GM19468 (cell line): Measurements from ENCODE around the gene CCP110.
A peak's percentile ranks its signal among the peaks of the same experiment; 100 is the strongest.
"Not testable (repeated sequence)": the region's sequence is repeated elsewhere in the genome, so short reads cannot be mapped to it uniquely, and the experiment has no call there.

Experiments used
- ATAC-seq: cut with Tn5 transposase; IDR thresholded peaks from one replicate; pipeline ENCODE4 v1.9.1; 2021; ENCODE audit warnings: mild to moderate bottlenecking, moderate library complexity, moderate number of reproducible peaks; ENCODE audit not compliant: unreplicated experiment; ENCODE audit errors: extremely low read depth

The CCP110 gene

DNA sequence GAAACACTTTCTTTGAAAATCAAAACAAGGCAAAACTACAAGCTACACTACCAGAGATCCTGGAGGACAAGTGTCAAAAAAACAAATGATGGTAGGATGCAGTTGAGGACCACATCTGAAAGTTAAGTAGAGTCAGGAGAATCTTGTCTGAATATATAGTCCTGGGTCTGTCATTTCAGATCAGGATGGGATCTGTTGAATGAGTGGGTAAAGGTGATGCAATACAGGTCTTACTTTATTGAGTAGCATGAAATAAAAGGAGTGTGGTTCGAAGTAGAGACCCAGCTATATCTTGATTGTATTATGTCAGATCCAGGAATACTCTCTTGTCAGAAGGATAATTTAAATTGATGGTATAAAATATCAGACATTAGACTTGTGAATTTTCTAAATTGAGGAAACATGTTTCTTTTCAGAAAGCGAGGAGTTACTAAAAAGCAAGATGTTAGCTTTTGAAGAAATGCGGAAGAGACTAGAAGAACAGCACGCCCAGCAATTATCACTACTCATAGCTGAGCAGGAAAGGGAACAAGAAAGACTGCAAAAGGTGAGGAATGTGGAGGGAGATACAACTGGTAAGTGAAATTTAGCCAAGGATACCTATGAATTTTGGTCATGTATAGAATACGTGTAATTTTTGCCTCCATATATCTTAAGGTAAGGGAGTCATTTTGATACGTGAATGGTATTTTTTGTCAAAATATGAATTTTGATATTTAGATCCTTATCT lies 16.7 kb downstream of the CCP110 start:
- ATAC-seq, result no peak

DNA sequence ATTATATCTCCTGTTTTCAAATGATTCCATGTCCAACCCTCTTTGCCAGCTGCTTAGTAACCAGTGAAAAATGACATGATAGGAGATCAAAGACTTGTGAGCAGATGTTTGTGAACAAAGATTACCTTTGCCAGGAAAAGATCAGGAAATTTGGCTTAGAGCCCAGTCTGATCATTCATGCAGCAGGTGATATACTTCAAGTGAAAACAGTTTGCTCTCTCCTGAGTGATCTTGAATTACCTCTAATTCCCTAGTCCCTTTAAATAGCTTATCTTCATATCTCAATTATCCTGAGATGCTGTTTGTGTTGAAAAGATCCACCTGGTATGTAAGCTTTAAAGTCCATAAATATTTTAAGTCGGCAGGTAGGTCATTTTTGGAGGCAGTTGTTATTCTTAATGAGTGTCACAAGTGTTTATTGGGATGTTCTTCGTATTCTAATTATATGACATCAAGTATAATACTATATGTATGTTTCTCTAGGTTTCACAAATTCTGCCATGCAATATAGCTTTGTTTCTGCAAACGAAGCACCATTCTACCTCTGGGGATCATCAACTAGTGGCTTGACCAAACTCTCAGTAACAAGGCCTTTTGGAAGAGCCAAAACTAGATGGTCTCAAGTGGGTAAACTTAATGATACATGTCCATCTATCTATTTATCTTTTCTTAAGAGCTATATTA lies 18.5 kb downstream of the CCP110 start:
- no peak for ATAC-seq

DNA sequence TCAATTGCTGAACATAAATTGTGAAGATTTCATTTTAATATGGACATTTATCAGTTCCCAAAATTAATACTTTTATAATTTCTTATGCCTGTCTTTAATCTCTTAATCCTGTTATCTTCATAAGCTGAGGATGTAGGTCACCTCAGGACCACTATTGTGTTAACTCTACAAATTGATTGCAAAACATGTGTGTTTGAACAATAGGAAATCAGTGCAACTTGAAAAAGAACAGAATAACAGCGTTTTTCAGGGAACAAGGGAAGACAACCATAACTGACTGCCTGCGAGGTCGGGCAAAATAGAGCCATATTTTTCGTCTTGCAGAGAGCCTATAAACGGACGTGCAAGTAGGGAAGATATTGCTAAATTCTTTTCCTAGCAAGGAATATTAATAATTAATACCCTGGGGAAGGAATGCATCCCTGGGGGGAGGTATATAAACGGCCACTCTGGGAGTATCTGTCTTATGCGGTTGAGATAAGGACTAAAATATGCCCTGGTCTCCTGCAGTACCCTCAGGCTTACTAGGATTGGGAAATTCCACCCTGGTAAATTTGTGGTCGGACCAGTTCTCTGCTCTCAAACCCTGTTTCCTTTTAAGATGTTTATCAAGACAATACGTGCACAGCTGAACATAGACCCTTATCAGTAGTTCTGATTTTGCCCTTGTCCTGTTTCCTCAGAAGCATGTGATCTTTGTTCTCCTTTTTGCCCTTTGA lies 19.7 kb downstream of the CCP110 start:
- ATAC-seq, result not testable (repeated sequence)

DNA sequence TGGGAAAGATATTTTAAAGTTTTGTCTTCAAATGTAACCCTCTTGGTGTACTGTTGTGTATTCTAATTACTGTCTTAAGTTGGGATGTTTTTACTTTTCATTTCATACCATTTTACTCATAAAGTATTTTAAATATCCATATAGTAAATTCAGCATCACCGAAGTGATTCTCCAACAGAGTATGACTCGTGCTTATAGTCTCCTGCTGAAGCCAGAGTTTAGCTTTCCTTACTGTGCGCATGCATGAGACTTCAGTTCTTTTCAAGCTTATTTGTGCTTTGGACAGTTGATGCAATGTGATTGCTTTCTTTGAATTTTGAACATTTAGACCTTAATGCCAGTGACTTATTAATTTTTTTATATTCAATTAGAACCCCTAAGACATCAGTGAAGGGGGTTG lies 24.4 kb downstream of the CCP110 start:
- no peak for ATAC-seq

DNA sequence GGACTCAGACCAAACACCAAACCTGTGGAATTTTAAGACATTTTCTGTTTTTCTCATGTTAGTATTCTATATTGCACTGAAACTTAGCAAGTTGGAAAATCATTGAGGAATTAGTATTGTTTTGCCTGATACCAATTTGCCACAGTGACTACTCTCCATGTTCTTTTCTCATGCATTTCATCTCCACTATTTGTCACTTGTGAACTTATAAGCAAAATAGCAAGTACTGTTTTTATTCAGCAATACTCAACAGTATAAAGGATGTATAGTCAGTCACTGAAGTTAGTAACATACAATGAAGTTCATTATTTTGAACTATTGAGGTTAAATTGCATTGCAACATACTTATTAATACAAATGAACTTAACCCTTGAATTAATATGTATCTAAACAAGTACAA lies 25.9 kb downstream of the CCP110 start:
- no peak for ATAC-seq

DNA sequence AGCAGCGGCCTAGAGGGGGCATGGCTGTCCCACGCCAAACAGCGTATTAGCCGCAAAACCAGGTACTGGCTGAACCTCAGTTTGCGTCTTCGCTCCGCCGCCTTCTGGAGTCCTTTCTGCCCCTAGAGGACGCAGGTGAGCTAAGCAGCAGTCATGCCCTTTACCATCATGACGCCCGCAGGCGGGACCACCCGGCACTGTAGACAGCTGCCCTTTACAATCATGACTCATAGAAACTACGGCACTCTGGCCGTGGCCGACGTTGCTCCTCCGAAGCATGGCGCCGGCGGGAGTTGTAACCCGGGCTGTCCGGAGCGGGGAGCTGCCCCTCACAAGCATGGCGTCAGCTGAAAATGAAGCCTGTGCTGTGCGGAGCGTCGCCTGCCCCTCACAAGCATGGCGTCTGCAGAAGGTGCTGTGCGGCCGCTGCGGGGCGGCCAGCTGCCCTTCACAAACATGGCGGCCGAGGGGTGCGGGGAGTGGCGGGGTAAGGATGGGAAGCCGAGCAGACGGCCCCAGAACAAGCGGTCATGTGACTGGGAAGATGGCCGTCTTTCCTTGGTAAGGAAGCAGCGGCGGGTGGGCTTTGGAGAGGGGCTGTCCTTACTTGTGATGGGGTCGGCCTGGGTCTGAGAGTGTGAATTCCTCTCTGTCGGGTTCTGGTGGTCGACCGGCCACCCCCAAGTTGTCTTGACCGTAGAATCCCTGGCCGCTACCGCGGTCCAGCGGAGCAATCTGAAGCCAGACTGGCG lies 31.6 kb downstream of the CCP110 start, which contains the start of gene VPS35L:
Gene VPS35L (plus strand): TSS at position 518 of the 752 bp plus-strand sequence. CDS start 27 bp downstream, at position 545.
- ATAC-seq, result peak; percentile 94

DNA sequence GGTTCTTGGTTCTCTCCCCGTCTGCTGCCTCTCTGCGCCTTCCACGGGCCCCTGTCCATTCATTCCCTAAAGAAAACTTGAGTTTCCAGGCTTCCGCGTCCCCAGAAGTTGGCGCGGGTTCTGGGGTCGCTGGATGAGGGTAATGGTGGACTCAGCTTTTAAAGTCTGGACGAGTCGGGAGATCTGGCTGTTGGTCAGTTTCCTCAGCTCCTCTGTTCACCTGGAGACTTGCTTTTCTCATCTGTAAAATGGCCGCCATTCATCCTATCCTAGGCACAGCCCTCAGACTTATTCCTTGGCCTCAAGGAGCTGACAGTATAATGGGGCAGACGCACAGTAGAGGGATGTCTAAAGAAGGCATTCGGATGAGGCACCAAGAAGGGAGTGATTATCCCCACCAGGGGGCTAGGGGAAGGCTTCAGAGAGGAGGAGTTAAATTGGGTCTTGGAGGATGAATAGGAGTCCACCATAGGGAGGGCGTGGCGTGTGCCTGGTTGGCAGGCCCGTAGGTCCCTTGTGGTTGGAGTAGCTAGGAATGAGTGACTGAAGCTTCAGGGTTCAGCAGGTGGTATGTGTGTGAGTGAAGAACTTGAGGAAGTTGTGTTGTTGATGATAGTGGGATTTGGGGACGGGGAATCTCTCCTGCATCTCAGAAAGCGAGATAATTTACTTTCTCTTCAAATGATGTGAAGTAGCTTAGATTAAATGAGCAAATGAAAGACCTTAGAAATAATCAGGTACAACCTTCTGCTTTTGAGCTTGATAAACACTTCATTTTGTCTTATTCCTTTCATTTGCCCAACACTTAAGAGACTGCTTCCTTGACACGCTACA lies 32.4 kb downstream of the CCP110 start:
- no peak for ATAC-seq

DNA sequence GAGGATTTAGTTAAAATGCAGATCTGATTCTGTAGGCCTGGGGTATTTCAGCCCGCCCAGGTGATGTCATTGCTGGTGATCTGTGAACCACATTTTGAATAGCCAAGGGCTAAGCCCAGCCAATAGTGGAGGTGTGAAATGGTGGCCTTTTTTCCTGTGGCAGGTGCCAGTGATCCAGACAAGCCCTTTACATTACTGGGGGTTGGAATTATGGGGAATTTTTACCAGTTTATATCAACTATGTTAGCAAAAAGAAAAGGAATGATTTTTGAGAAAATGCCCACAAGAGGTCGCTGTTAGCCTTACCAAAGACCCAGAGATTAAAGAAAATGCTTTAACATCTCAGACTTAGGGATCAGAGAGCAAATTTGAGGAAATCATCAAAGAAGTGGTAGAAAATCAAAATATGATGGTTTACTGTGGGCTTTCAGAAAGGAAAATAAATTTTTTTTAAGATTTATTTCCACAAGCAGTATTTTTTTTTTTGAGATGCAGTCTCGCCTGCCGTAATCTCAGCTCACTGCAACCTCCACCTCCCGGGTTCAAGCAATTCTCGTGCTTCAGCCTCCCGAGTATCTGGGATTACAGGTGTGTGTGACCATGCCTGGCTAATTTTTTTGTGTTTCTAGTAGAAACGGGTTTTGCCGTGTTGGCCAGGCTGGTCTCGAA lies 35.6 kb downstream of the CCP110 start:
- no peak for ATAC-seq

DNA sequence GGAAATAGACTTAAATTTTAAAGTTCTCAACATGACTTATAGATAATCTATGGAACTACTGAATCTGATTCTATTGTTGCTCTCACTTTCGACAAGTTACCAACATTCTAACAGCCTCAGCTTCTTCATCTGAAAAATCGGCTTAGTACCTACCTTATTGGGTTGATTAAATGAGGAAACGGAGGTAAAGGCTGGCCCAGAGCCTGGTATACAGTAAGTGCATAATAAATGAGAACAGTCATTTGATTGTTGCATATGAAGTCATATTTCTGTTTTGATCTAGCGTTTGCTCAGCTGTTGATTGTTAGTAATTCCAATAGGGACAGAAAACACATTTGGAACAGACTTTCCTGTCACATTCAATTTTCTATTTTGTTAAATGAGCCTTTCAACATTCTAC lies 36.3 kb downstream of the CCP110 start:
- no peak for ATAC-seq

DNA sequence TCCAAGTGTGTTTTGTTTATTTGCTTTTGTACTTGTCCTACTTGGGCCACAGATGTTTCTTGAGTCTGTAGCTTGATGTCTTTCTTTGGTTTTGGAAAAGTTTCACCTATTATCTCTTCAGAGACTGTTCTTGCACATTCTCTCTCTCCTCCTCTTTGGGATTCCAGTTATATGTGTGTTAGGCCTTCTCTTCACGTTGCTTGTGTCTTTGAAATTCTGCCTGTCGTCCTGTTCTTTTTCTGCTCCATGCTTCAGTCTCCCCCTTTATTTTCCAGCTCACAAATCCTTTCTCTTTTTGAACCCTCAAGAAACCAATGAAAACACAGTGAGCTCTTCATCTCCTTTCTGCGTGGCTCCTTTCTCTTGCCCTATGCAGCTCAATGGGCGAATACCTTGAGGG lies 39.6 kb downstream of the CCP110 start:
- no peak for ATAC-seq

DNA sequence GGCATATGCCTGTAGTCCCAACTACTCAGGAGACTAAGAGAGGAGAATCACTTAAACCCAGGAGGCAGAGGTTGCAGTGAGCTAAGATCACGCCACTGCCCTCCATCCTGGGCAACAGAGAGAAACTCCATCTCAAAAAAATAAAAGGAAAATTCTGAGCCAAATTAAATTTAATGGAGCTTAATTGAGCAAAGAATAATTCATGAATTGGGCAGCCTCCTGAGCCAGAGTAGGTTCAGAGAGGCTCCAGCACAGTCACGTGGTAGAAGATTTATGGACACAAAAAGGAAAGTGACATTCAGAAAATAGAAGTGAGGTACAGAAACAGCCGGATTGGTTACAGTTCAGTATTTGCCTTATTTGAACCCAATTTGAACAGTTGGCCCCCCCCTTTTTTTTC lies 42.6 kb downstream of the CCP110 start:
- no peak for ATAC-seq

DNA sequence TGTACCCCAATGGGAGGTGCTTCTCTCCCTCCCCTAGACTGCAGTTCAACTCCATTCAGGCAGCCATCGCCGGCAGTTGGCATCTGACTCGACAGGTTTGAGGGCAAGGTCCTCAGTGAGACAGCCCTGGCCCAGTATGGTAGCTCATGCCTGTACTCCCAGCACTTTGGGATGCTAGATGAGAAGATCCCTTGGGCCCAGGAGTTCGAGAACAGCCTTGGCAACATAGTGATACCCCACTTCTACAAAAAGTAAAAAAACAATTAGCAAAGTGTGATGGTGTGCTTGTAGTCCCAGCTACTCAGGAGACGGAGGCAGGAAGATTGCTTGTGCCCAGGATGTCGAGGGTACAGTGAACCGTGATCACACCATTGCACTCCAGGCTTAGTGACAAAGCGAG lies 43.8 kb downstream of the CCP110 start:
- ATAC-seq, result no peak

DNA sequence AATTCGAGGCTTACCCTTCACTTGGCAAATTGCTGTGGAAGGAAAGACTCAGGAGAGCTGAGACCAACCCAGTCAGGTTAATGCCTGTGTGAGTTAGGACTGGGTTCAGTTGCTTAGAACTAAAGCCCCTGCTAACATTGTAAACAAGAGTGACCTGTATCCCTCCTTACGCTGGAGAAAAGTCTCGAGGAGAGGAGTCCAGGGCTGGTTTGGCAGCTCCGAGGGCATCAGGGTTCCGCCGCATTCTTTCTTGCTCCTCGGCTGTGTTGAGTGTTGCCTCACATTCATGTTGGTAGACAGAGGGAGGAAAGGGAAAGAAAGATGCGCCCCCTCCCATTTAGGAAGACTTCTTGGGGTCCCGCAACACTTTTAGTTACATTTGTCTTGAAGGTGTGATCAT lies 50.3 kb downstream of the CCP110 start:
- ATAC-seq, result no peak

DNA sequence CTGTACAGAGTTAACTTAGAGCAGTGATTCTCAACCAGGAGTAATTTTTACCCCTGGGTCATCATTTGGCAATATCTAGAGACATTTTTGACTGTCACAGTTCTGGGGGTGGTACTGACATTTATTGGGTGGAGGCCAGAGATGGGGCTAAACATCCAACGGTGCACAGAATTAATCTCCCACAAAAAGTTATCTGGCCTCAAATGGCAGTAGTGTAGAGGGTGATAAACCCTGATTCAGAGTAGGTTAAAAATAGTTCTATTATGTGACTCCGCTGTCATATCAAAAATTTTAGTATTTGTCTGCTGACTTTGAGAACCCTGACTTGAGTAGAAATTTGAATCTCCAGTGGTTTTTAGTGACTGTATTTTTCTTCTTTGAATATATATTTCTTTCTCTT lies 50.9 kb downstream of the CCP110 start:
- no peak for ATAC-seq

DNA sequence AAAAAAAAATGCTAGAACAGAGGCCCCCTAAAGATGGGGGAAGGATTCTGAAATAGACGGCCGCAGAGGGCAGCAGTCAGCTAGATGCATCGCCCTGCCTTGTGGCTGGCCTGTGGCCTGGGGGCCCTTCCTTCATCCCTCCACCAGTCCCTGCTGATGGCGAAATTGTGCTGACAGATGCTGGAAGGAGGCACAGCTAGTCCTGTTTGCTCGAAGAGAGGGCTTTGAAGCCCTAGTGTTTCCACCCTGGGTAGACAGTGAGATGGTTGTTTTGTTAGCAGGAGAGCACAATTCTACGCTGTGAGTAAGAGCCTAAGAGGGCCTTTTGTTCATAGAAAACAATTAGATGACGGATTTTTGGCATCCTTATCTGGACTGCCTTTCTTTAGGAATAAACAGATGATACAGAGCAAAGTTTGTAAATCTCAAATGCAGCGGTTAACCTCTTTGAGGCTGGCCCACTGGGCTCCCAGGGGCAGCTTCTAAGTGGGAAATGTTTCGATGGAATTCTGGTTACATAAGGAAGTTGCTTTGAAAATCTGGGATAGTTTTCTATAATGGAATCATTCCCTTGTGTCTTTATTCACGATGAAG lies 54.7 kb downstream of the CCP110 start:
- no peak for ATAC-seq

DNA sequence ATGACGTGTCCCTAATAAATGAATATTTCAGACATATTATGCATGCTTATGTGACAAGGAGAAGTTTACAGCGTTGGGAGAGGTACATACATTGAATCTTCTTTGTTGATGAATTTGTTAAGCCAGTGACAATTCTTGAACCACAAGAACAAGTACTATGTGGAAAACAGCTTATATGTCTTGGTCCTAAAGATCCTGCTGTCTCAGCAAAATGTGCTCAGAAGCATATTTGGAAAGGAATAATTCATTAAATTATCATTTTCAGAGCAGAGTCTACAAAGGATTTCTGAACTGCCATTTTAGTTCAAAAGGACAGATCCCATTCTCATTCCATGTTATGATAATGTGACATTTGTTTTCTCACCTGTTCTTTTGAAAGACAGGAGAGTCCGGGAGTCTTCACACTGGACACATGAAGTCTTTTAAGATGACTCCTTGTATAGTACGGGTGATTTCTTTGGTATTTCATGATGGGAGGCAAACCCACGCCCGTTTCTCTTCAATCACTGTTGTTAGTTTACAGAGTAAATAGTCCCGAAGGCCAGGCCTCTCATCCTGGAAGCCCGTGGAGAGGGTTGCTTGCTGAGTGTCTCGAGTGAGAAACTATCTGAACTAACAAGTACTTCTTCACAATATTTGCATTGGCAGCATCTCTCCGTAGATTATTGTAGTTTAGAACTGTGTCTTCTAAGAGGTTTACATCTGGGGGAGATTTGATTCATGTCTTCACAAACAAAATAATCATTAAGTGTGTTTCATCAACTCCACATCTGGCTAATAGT lies 58.5 kb downstream of the CCP110 start:
- ATAC-seq, result no peak

DNA sequence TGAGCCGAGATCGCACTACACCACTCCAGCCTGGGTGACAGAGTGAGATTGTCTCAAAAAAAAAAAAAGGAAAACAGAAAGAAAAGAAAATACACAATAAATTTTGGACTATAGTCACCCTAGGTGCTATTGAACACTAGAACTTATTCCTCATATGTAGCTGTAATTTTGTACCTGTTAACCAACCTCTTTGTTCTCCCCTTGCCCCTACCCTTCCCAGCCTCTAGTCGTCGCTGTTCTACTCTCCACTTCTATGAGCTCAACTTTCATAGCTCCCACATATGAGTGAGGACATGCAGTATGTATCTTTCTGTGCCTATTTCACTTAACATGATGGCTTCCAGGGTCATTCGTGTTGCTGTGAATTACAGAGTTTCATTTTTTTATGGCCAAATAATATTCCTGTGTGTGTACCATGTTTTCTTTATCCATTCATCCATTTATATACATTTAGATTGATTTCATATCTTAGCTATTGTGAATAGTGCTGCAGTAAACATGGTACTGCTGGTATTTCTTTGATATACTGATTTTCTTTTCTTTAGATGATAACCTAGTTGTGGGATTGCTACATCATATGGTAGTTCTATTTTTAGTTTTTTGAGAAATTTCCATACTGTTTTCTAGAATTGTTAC lies 60.0 kb downstream of the CCP110 start:
- no peak for ATAC-seq

DNA sequence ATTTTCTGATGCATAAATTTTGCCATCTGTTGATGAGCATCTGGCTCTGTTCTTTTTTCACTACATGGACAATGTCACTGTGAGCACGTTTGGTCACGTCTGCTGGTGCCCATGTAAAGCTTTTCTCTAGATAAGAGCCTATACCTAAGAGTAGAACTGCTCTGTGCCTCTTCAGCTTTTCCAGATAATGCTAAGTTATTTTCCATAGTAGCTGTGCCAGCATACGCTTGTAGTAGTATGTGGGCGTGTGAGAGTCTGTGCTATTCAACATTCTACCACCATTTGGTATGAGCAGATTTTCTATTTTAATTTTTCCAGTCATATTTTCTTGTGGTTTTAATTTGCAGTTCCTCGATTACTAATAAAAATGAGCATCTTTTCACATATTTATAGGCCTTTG lies 64.9 kb downstream of the CCP110 start:
- no peak for ATAC-seq
